NCI-H187 treated with DMSO at 0.1 percent for 48 hours (cell line): ENCODE results near the gene PALD1.

ENCODE experiments used
- DNase-seq: peaks from one replicate; lab custom pipeline; 2025; lab: John Stamatoyannopoulos, UW

Gene PALD1

DNA sequence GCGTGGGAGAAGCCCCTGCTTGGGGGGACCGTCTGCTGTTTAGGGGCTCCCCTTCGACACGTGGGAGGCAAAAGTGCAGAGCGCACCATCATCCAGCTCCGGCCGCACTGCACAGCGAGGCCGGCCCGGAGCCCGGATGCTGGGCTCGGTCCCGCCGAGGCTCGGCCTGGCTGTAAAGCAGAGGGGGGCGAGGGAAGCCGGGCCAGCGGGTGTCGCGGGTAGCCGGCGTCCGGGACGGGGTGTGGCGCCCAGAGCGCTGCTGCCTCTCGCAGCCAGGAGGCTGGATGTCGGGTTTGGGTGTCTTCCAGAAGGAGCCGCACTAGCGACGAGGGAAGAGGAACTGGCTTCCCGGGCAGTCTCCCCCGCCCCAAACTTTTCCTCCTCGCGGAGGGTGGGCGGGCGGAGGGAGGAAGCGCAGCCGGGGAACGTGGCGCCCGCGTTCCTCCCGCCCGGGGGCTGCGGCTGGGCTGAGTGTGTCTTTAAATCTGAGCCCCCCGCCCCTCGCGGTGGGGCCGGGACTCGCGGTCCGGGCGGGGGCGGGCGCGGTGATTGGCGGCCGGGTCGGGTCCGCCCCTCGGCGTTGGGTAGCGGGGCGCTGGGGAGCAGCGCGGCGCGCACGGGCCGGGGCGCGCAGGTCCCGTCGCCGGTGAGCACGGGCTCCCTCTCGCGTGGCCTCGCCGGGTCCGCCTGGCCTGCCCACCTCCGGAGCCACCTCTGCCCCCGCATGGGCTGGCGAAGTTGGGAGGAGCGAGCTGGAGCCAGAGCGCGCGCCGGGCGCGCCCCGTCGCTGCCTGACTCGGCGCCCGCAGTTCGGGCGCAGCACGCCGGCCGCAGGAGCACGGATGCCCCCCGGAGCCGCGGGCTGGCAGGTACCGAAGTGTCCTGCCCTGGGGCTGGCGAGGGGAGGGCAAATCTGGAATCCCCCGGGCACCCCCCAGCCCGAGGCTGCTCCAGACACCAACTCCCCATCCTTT, at the start of gene PALD1:
TSS of gene PALD1 (plus strand) at position 577 of the 974 bp plus-strand sequence. CDS start 47,185 bp downstream, outside the sequence.
- no peak for DNase-seq

DNA sequence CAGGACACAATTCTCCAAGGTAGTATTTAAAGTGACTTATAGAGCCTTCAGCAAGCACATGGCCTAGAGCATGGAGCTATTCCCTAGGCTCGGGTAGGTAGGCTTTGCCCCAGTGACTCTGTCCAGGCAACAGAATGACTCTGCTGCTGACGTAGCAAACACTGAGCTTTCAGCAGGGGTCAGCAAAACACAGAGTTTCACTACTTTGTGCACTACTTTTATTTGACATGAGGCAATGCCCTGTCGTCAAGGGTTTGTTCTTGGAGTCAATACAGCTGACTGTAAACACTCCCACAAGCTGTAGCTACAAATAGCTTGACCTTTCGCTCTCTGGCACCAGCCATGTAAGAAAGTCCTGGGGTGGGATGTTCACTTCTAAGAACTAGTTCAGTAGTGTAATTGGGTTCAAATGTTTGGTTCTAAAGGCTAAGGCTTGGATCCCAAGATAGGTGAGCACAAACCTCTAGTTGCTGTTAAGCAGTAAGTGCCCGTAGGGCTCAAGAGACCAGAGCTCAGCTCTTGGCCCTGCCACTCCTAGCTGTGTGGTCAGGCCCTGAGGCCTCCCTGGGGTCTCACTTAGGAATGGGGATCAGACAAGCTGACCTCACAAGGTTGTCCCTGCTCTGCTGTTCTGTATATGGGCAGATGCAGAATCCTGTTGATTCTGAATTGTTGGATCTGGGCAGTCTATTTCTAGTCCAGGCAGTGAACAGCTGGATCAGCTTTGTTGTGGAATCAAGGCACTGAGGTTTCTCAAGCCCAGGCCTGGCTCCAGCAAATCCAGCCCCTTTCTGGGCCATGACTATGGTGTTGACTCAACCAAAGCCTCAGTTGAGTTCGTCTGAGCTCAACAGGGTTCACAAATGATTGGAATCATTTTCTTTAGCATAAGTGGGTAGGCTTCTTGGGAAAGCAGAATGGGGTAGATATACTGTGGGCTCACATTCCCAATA, 47.8 kb upstream of the PALD1 start:
- no peak for DNase-seq

DNA sequence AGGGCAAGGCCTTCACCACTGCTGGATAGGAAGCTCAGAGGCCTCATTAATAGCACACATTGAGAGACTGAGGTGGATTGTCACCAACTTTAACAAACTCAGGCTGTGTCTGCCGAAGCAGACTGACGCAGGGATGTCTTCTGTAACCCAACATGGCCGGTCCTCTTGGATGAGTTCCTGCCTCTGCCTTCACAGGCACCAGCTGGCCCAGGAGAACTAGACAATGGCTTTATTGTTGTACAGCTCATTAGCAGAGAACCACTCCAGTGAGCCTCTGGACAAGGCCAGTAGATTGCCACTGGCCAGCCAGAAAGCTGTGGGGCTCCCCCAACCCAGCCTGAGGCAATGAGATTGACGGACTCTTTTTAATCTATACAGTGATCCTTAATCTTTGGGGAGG, 46.5 kb upstream of the PALD1 start:
- no peak for DNase-seq

DNA sequence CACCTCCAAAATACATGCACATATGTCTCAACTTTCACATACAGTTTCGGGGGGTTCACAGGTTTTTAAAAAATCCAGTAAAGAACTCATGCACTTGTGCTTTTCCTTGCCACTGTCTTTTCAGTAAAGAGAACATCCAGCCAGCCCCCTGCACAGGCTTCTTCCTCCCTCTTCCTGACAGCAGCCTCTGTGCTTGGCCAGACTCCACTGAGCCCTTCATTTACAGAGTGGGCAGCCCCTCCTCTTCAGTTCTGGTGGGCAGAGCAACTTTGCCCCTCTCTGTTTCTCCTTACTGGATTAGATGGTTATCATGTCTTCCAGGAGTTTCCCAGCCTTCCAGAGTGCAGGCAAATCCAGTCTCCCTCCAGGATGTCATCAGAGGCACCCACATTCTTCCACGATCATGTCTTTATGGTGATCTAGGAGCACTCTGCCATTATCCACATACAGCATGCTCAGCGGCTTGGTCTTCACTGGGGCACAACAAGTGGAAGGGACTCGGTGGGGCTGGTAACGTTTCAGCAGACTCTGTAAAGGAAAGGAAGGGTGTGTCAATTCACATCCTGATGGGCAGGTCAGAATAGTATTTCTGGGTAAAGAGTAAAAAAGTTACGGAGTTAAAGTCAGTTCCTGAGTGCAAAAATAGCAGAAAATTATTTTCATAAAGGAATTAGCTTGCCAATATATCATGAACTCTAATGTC, 45.9 kb upstream of the PALD1 start:
- no peak for DNase-seq

DNA sequence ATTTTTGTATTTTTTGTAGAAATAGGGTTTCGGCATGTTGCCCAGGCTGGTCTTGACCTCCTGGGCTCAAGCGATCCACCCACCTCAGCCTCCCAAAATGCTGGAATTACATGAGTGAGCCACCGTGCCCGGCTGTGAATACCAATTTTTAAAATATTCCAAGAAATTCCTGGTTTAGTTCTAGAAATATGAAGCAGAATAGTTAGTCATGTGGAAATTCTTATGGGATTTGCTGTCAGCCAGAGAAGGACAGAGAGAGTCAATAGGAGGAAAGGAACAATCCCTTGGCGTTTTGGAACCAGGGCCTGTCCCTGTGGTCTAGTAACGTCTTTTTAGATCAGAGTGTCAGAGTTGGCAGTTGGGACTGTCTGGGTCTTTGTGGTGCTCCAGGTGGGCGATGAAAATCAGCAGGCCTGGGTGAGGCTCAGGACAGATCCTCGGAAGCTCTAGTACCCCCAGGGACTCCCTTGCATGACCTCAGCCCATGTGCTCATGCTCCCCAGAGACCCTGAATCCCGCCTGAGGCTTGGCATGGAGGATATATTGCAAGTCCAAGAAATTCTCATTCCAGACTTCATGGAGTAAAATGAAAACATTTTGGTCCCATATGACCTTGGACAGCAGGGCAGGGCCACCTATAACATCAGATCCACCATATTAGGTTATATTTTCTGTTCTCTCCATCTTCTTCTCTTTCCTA, 44.8 kb upstream of the PALD1 start:
- no peak for DNase-seq

DNA sequence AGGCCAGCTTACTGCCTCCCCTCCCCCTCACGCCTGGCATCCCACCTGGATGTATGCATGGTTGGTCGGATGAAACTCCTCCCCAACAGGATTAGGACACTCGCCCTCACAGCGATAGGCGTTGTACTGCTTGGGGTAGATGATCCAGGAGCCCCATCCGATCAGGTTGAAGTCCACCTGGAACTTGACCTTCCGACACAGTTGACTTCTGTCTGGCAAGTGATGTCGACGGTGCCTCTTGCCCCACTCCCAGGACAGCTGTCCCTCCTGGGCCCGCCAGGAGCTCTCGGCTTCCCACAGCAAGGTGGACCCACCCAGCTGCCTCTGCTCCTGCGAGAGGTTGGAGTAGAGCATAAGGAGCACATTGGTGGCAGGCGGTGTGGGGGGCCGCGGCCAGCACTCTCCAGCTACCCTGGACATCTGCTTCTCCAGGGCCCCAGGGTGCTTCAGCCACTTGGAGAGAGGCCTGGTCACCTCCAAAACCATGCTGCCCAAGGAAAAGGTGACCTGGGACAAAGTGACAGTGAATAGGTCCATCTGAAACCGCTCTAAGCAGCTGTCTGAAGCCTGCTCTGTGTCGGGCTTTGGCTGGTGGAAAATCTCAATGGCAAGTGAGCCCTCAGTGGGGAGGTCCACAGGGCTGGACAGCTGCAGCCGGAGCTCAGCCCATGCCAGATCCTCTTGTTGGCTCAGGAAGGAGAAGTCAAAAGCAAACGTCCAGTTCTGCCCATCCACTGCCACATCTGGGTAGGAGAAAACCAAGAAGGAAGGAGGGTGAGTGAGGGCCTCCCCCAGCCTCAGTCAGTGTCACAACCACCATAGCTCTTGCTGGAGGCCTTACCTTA, 43.1 kb upstream of the PALD1 start:
- no peak for DNase-seq

DNA sequence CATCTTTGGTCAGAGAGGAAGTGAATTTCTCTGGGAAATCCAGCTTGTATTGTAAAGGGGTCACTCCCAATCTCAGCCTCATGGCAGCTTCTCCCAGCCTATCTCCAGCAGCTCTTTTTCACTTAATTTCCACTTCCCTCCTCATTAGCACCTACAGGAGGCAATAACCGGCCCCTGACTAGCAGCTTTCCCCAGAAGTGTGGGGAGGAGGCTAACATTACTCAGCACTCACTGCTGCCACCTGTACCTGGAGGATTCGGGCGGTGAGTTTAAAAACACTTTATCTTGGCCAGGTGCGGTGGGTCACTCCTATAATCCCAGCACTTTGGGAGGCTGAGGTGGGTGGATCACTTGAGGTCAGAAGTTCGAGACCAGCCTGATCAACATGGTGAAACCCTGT, 40.8 kb upstream of the PALD1 start:
- no peak for DNase-seq

DNA sequence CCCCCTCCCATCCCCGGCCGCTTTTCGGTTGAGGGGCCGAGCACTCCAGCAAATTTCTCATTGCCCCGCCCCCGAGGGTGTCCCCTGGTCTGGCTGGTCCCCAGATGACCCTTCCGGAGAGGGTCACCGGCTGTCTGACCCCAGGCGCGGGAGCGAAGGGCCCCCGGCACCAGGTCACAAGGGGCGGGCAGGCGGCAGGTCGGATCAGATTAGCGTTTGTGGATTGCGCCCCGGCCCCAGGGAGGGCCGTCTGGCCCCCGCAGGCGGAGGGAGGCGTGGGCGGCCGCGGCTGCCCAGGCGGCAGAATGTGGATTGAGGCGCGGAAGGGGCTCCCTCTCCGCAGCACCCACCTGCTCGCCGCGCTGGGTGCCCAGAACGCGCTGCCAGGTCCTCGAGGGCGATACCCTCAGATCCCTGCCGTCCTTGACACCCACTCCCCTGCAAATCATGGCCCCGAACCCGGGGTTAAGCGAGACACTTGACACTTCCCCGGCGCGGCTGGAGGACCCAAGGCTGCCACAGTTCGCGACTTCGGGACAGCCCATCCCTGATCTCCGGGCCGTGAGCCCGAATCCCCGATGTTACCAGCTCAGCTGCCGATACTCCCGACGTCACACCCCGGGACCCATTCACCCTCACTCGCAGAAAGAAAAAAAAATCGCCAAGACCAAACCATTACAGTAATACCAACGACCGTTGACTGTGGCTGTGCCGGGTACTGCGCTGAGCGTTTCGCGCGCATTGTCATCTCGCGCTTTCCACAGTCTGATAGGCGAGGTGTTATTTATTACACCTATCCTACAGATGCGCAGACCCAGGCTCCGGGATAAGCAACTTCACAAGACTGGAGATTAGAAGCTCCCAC, 38.0 kb upstream of the PALD1 start:
- no peak for DNase-seq

DNA sequence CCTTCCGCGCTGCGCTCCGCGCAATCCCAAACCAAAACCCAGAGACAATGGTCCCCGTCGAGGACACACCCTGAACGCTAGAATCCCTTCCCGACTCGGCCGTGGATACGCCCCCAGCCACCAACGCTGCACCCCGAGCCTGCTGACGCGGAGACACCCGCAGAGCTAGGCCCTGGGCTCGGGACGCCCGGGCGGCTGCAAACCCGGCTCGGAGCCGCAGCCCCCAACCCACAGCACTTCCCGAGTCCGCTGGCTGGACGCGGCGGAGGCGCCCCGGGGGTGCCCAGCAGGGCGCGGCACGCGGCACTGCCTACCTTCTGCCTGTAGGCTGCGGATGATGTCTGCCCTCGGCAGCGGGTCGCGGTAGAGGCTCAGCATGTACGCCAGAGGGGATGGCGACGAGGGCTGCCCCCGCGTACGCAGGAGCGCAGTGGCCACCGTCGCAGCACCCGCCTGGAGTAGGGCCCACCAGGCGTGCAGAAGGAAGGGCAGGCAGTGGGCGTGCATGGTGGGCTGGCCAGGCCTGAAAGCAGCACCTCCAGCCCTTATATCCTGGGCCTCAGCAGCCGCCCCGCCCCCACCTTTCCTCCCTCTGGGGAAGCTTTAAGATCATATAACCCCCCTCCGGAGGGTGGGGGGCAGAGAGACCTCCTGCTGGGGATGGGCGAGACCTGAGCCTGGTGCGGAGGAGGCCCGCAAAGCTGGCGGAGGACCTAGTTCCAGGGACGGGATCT, 37.2 kb upstream of the PALD1 start, which contains the start of gene NODAL:
TSS of gene NODAL (minus strand) at position 521 of the 734 bp plus-strand sequence. CDS start at position 507, 14 bp downstream.
- no peak for DNase-seq

DNA sequence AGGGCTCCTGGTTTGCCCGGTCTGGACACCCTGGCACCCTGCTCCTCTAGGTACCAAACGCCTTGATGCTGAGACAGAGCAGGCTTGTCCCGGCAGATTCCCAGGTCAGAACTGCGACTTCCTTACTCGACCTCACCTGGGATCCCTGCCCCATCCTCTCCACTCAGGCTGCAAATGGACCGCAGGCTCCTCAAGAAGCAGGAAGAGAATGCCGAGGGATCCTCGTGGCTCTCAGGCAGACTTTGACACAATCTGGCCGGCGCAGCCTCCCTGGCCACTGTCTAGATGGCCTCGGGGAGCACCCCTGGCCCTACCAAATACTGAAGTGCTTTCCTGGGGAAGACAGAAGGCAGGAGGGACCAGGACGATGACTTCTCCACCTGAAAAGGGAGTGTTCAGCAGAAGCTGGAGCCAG, 36.7 kb upstream of the PALD1 start:
- DNase-seq, result no peak

DNA sequence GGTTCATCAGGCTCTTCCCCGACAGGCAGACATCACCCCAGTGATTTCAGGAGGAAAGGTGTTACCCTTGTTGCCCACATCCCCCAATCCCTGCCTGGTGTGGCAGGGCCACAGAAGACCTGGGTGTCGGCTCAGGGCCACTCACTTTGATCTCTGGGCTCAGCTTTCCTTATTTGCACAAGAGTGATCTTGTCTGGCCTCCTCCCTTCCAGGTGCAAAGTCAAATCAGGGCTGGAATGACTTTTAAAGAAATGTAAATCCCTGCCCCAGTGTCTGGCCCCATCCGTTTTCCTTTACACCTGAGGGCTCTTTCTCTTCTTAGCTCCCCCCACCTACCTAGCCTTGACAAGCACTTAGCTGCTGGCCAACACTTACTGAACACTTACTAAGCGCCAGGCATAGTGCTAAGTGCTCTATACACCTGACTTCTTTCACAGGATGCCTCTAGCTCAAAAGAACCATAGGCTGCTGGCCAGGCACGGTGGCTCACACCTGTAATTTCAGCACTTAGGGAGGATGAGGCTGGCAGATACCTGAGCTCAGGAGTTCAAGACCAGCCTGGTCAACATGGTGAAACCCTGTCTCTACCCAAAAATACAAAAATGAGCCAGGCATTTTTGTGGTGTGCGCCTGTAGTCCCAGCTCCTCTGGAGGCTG, 36.1 kb upstream of the PALD1 start:
- no peak for DNase-seq

DNA sequence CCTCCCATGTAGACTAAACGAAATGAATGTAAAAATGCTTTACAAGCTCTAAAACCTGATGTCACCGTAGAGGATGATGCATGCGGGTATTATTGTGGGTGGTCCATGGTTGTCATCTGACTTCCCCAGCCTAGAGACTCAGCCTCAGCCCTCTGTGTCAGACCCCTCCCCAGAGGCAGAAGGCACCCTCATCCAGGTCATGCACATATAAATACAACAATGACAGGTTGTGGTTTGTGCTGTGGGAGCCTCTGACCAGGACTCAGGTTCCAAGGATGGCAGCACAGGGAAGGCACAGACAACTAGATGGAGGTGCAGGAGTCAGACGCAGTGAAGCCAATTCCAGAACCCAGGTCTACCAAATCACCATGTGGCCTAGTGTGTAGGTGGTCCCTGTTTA, 33.8 kb upstream of the PALD1 start:
- DNase-seq, result no peak

DNA sequence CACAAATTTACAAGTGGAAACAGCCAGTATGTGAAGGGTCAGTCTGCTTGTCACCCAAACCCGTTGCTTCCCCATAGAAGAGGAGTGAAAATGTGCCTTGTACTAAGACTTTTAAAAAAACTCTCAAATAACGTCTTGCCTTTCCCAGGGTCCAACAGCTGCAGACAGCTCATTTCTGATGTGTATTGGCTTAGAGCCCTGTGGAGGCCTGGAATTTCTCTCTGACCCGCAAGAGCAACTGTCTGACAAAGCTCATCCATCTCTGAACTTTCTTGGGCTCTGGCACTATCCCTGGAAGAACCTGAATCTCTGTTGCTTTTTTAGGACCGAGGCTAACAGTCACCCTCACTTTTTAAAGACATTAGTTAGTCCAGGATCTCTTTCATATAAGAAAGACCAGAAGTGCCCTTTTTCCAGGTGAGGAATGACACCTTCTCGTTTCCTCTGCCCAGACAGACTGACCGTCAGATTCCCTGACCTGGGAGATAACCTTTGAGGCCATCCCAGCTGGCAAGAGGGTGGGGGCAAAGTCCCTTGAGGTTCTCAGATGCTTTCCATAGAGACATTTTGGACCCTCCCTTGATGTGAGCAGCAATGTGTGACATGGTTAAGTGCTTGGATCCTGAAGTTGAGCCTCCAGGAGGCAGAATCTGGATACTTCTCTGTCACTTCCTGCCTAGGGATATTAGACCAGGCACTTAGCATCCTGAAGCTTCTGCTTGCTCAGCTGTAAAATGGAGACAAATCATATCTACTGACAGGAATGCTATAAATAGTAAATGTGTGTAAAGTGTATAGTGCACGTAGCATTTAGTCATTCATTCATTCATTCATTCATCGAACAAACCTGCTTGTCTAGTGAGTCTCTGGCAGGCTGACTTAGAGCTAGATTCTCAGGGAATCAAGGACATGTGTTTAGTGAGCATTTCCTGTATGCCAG, 32.6 kb upstream of the PALD1 start:
- DNase-seq, result no peak

DNA sequence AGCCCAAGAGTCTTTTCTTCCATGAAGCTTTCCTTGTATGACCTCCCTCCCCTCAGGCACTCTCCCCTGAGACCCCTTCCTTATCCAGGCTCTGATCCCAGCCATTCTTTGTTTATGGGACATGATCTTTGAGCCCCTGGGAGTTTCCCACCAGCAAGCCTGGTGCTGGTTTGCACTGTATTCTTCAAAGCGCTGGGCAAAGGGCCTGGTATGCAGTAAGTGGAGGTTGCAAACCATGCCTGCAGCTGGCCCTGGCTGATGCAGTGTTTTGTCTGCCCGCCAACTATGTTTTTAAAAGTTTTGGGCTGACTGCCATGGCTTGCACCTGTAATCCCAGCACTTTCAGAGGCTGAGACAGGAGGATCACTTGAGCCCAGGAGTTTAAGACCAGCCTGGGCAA, 30.3 kb upstream of the PALD1 start:
- no peak for DNase-seq

DNA sequence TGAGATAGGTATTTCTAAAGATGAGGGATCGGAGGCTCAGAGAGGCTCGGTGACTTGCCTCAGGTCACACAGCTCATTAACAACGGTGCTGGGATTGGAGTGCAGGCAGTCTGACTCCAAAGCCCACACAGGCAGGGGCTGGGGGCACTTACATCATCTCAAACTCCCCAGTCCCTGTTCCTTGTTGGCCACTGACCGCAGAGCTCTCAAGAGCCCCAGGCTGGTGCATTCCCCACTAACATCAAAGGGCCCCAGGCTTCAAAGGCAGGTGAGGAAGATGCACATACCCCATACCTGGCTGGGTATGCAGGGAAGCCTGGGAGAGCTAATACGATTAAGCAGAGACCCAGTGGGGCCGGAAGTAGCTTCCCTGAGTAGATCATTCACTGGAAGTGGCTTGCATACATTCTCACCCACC, 23.3 kb upstream of the PALD1 start:
- no peak for DNase-seq

DNA sequence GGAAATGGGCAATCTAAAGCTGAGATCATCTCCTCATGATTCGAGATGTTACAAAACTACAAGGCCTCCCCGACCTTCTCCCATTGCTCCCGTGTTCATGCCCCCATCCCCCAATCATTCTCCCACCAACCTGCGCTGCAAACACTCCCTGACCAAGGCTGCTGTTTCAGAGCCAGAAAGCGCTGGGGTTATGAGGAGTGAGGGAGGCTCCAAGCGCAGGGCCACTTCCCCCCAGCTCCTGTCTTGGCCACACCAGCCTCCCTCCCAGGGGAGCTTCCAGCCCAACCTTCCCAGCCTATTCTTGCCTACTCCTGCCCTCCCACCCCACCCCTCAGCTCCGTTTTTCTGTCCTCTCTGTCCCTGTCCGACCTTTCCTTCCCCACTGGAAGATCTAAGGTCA, 22.4 kb upstream of the PALD1 start:
- DNase-seq, result no peak

DNA sequence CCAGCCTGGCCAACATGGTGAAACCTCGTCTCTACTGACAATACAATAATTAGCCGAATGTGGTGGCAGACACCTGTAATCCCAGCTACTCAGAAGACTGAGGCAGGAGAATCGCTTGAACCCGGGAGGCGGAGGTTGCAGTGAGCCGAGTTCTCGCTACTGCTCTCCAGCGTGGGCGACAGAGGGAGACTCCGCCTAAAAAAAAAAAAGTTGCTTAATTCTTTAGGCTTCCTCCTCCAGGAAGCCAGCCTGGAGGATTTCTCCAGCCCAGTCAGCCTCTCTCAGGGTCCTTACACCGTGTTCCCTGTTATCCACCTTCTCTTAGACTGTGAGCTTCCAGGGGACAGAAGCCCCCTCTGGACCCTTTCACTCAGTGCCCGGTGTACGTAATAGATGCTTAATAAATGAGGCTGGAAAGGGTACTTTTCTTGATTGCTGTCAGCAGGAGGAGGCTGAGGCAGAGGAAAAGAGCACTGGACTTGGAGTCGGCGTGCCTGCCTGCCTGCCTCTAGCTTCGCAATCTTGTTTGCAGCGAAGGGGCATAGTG, 20.7 kb upstream of the PALD1 start:
- DNase-seq, result no peak
